K562 (cell line): ENCODE measurements around the gene FERMT3. TPM values are rescaled to one million over a fixed set of nuclear protein-coding genes. Genes with fewer than 3 reads are reported as not detected.

ENCODE experiments used
- CLOCK ChIP-seq: fragments of 250-450 bp; sonication (Bioruptor Pico); IDR thresholded peaks from 2 replicates; pipeline ENCODE4 v1.4.0; 2020; ENCODE audit warnings: mild to moderate bottlenecking, moderate library complexity, borderline replicate concordance
- EHMT2 ChIP-seq: fragments of 450-650 bp; IDR thresholded peaks from 2 replicates; pipeline ENCODE4 v1.6.1; 2018; ENCODE audit warnings: antibody characterized with exemption
- HDAC1 ChIP-seq, 2 experiments: fragments of 450-650 bp; IDR thresholded peaks; 2 replicates each; pipeline ENCODE4 v1.6.1; 2016 to 2017; ENCODE audit warnings: inconsistent platforms in 1 of 2, mild to moderate bottlenecking in 1 of 2, moderate library complexity in 1 of 2
- NBN ChIP-seq: fragments of 450-650 bp; IDR thresholded peaks from 2 replicates; pipeline ENCODE4 v1.6.1; 2016; ENCODE audit warnings: low read depth, mild to moderate bottlenecking
- PML ChIP-seq: IDR thresholded peaks from 2 replicates; pipeline ENCODE4 v1.6.1; 2012; ENCODE audit warnings: low read length, inconsistent platforms
- RB1 ChIP-seq: fragments of 450-650 bp; IDR thresholded peaks from 2 replicates; pipeline ENCODE4 v1.6.1; 2017; ENCODE audit warnings: low read depth, mild to moderate bottlenecking
- SETDB1 ChIP-seq: IDR thresholded peaks from one replicate; pipeline ENCODE4 v1.6.1; 2012; ENCODE audit warnings: low read length, control low read depth, inconsistent platforms
- SRSF3 ChIP-seq: fragments of 200-400 bp; formaldehyde crosslinking; IDR thresholded peaks from 2 replicates; pipeline ENCODE4 v1.6.1; 2016; ENCODE audit warnings: mild to moderate bottlenecking, low read length, moderate library complexity; ENCODE audit not compliant: insufficient read depth
- TBP ChIP-seq: optimal IDR thresholded peaks from 2 replicates; pipeline ENCODE3; 2011; ENCODE audit warnings: low read depth, low read length, improper control_type of control experiment
- TRIM24 ChIP-seq, 2 experiments: fragments of 450-650 bp; IDR thresholded peaks; 2 replicates each; pipeline ENCODE4 v1.6.1; 2016
- ZBTB1 ChIP-seq: sonication (generic); formaldehyde crosslinking; IDR thresholded peaks from 2 replicates; pipeline ENCODE4 v1.8.1; 2023; ENCODE audit warnings: missing genetic modification reagents, low read depth, mild to moderate bottlenecking, borderline replicate concordance
- ZFPM2 ChIP-seq: fragments of 250-450 bp; sonication (Bioruptor Pico); IDR thresholded peaks from 2 replicates; pipeline ENCODE4 v1.5.1; 2022; ENCODE audit warnings: mild to moderate bottlenecking
- polyA plus RNA-seq, 8 experiments: library from polyadenylated mRNA; depleted of rRNA in 4 of 8; stranded (reverse) in 5 of 8; unstranded in 3 of 8; fragments of >200 nt; fragmentation: Nextera tagmentation in 2 of 8; fragmentation: Illumina TruSeq in 1 of 8; extraction: Ambion mirVana in 2 of 8; extraction: Trizol in 1 of 8; gene quantifications; 2 replicates each; pipeline versions ENCODE4 v1.2.1 to v1.2.3, GENCODE V29; 2011 to 2014; ENCODE audit warnings: inconsistent platforms in 1 of 8, missing spikeins in 1 of 8
- total RNA-seq, 7 experiments: library from RNA; depleted of rRNA in 6 of 7; stranded (reverse); fragments of >200 nt in 6 of 7; fragmentation: Illumina TruSeq in 2 of 7; extraction: Trizol in 2 of 7; gene quantifications; 2 replicates each; pipeline versions ENCODE4 v1.2.1 to v1.2.3, GENCODE V29; 2011 to 2021; ENCODE audit warnings: low replicate concordance in 1 of 7
- TF ChIP-seq, protein P1 (sequence below): fragments of 450-650 bp; IDR thresholded peaks from 2 replicates; pipeline ENCODE4 v1.6.1; 2018; ENCODE audit not compliant: partially characterized antibody
- TF ChIP-seq, protein P2 (sequence below), 3 experiments: IDR thresholded peaks in 2 of 3; conservative IDR thresholded peaks in 1 of 3; 2 replicates each; pipeline ENCODE4 v1.5.1; 2011 to 2012; ENCODE audit warnings: low read length in 3 of 3, mild to moderate bottlenecking in 3 of 3, control low read depth in 2 of 3, improper control_type of control experiment in 1 of 3, inconsistent platforms in 1 of 3, low read depth in 1 of 3, mixed read lengths in 1 of 3, moderate library complexity in 1 of 3; ENCODE audit not compliant: insufficient read depth in 2 of 3

The FERMT3 gene
- total and polyA plus RNA-seq, 9 of the 15 experiments (the other 6 are each of a cell fraction or from before 2014, with no cell fraction given), result 3.2 to 275 (median 79.7) TPM

DNA sequence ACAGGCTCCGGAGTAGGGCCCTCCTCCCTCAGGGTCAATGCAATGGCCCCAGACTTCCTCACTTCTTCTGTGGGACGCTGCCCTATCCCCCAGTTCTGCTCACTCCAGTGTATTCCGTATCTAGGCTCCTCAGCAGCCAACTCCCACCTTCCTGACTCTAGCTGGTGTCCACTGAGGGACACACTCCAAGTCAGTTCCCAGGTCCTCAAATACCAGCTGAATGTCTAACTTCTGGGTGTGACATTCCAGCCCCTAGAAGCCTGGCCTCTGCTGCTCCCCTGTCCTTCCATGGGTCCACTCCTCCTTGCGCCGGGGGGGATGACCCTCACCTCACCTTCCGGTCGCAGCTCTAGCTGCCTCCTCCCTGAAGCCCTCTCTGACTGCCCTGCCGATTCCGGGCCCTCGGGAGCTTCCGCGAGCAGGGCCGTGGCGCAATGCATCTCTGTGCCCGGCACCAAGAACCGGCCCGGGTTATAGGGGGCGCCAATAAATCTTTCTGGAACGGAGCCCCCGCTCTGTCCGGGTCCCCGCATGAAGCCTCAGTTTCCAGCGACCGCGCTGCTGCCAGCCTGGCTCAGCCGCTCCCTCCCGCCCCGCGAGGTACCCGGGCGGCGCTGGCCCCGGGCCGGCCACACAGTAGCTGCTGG, 62.5 kb downstream of the FERMT3 start (continued):
- TF ChIP-seq, protein P1, sequence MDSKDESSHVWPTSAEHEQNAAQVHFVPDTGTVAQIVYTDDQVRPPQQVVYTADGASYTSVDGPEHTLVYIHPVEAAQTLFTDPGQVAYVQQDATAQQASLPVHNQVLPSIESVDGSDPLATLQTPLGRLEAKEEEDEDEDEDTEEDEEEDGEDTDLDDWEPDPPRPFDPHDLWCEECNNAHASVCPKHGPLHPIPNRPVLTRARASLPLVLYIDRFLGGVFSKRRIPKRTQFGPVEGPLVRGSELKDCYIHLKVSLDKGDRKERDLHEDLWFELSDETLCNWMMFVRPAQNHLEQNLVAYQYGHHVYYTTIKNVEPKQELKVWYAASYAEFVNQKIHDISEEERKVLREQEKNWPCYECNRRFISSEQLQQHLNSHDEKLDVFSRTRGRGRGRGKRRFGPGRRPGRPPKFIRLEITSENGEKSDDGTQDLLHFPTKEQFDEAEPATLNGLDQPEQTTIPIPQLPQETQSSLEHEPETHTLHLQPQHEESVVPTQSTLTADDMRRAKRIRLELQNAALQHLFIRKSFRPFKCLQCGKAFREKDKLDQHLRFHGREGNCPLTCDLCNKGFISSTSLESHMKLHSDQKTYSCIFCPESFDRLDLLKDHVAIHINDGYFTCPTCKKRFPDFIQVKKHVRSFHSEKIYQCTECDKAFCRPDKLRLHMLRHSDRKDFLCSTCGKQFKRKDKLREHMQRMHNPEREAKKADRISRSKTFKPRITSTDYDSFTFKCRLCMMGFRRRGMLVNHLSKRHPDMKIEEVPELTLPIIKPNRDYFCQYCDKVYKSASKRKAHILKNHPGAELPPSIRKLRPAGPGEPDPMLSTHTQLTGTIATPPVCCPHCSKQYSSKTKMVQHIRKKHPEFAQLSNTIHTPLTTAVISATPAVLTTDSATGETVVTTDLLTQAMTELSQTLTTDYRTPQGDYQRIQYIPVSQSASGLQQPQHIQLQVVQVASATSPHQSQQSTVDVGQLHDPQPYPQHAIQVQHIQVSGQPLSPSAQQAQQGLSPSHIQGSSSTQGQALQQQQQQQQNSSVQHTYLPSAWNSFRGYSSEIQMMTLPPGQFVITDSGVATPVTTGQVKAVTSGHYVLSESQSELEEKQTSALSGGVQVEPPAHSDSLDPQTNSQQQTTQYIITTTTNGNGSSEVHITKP, result peak; percentile 55
- no peak for TF ChIP-seq CLOCK (CRISPR knock-in tag)
- no peak; the same call in 1 of the 2 replicates for TF ChIP-seq PML
- no peak for TF ChIP-seq TBP
- TF ChIP-seq SRSF3, result peak; percentile 45; the same call in 1 of the 2 replicates
- TF ChIP-seq RB1, result no peak; the same call in 1 of the 2 replicates
- TF ChIP-seq, protein P2, sequence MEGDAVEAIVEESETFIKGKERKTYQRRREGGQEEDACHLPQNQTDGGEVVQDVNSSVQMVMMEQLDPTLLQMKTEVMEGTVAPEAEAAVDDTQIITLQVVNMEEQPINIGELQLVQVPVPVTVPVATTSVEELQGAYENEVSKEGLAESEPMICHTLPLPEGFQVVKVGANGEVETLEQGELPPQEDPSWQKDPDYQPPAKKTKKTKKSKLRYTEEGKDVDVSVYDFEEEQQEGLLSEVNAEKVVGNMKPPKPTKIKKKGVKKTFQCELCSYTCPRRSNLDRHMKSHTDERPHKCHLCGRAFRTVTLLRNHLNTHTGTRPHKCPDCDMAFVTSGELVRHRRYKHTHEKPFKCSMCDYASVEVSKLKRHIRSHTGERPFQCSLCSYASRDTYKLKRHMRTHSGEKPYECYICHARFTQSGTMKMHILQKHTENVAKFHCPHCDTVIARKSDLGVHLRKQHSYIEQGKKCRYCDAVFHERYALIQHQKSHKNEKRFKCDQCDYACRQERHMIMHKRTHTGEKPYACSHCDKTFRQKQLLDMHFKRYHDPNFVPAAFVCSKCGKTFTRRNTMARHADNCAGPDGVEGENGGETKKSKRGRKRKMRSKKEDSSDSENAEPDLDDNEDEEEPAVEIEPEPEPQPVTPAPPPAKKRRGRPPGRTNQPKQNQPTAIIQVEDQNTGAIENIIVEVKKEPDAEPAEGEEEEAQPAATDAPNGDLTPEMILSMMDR (IDR thresholded peaks at IDR 0.05 in 2 of 3, conservative IDR thresholded peaks at IDR 0.05 in 1 of 3; ENCODE audit: insufficient read depth in 2 of 3, low read depth in 1 of 3, low read length in 3 of 3), result no peak
- no peak for TF ChIP-seq SETDB1
- TF ChIP-seq EHMT2, result no peak
- 0 out of 2 replicates have a peak, but pooled peaks have one; percentile 49 for TF ChIP-seq NBN
- TF ChIP-seq HDAC1 (IDR thresholded peaks at IDR 0.05), result peak in 1 of 2 experiments; percentile 17; a peak in 1 of 4 replicates
- TF ChIP-seq ZBTB1 (CRISPR knock-in tag), result no peak; the same call in 1 of the 2 replicates
- 0 out of 2 replicates have a peak, but pooled peaks have one; percentile 14 for TF ChIP-seq ZFPM2 (CRISPR knock-in tag)
- 0 out of 4 replicates have a peak, but pooled peaks of 1 of the 2 experiments have one; percentile 8 for TF ChIP-seq TRIM24 (IDR thresholded peaks at IDR 0.05)
